HG02678 (cell line): Measurements from ENCODE around the gene KIF16B.

ENCODE experiments used
- ATAC-seq: cut with Tn5 transposase; IDR thresholded peaks from one replicate; pipeline ENCODE4 v1.9.1; 2021; ENCODE audit warnings: mild to moderate bottlenecking, moderate library complexity; ENCODE audit not compliant: unreplicated experiment

KIF16B gene

DNA sequence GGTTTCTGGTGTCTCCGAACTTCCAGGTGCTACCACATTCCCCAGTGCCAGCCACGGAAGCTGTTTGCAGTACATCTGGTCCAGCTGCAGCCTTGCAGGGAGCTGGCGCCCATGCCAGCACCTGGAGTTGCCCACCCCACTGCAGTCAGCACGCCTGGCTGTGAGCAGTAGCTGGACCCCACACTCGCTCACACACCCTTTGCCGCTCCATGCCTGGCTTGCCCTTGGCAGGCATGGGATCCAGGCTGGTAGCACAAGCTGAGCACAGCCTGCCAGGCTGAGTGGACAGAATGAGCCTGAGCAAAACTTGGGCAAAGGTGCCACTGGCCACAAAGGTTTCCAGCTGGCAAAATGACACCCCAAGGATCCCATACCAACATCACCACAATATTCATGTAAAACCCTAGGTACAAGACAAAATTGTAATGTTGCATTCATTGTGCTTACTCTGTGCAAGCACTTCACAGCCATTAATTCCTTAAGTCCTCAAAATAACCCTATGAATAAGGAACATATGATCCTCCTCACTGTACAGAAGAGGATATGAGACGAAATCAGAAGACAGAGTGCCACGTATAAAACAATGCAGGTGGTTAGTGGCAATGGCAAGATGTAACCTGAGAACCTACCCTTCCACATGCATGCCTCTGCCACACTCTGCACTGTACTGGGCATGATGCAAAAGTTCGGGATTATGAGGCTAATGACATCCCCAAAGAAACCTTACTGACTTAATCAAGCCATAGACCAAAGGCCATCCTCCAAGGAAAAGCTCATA lies 18.3 kb downstream of the KIF16B start:
- ATAC-seq = no peak

GRCh38 chr20:16553684-16554083 lies 19.6 kb downstream of the KIF16B start:
- ATAC-seq = no peak

DNA sequence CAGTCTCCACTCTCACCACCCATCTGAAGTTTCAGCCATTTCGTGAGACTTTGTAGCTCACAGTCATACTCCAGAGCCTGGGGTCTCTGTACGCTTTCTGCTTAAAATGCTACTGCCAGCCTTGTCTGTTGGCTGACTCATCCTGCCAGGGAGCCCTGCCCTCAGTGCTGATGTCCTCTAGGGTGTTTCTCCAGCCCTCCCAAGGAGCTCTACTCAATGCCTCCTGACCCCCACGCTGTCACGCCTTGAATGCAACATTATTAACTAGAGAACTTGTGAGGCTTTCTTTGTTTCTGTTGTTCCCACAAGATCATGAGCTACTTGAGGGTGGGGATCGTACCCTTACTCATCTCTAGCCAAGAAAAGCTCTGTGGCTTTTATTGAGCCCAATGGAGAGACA lies 20.1 kb downstream of the KIF16B start:
- ATAC-seq = no peak

DNA sequence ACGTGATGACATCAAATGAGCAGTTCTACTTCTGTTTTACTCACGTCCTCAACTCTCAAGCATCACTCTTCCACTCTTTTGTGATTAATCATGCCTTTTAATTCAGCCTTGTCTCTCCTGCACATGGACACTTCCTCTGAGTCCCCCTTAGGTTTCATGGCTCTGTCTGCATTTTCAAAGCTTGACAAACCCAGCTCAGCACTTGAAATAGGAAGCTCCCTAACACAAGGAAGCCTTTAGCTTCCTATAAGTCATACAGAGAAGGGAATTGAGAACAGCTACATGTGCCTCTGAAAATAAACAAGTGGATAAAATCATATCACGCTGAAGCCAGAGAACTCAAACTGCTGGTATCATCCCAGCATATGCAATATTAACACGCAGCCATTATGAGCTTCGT lies 21.2 kb downstream of the KIF16B start:
- no peak for ATAC-seq

GRCh38 chr20:16551607-16552006 lies 21.6 kb downstream of the KIF16B start:
- no peak for ATAC-seq

GRCh38 chr20:16548068-16548672 lies 25.1 kb downstream of the KIF16B start:
- ATAC-seq = no peak

GRCh38 chr20:16544949-16545348 lies 28.3 kb downstream of the KIF16B start:
- no peak for ATAC-seq

DNA sequence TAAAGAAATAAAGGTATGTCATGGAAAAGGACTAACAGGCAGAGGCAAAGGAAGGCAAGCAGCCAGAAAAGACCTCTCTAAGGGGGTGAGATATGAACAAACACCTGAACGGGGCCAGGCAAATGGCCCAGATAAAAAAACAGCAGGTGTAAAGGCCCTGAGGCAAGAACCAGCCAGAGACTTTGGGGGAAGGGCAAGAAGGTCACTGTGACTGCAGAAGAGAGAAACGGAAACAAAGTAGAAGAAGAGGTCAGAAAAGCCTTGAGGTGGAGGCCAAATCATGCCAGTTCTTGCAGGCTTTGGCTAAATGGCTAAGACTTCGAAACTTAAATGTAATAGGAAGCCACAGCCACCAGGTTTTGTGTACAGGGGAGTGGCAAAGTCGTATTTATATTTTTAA lies 30.8 kb downstream of the KIF16B start:
- ATAC-seq = no peak

GRCh38 chr20:16541878-16542277 lies 31.4 kb downstream of the KIF16B start:
- no peak for ATAC-seq

- ATAC-seq = no peak
Measured at GRCh38 chr20:16541226-16541625, 32.0 kb downstream of the KIF16B start.

- no peak for ATAC-seq
Measured at GRCh38 chr20:16539280-16540021, 33.8 kb downstream of the KIF16B start.

GRCh38 chr20:16538779-16539178 lies 34.5 kb downstream of the KIF16B start:
- ATAC-seq = no peak

DNA sequence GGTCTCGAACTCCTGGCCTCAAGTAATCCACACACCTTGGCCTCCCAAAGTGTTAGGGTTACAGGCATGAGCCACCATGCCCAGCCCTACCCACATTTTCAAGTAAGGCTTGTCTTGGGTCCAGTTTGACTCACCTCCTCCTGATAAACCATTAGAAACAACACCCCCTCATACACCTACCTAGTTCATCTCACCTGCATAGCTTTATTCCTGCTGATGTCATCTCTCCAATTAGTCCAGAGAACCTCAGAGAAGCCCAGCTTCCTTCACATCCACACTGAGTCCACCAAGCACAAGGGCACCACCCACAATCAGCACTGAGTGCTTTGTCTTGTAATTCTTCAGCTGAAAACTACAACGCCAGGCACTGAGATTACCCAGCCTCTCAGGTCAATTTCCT lies 35.3 kb downstream of the KIF16B start:
- ATAC-seq = no peak

- ATAC-seq = no peak
Measured at GRCh38 chr20:16537025-16537665, 36.1 kb downstream of the KIF16B start.

GRCh38 chr20:16535277-16535676 lies 38.0 kb downstream of the KIF16B start:
- no peak for ATAC-seq

DNA sequence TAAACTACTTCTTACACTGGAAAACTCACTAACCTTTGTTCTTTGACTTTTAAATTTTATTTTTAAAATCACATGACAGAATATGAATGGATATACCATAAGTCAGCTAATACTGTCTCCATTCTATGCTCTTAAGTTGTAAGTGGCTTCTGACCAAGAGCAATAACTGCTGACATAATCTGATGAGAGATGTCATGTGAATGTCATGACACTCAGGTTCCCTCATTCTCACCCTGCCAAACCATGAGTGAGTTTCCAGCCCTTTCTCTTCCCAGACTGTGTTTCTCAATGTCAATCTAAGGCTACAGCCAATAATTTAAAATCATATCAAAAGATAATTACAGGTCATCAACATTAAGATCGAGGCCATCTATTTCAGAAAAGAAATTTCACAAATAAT lies 39.7 kb downstream of the KIF16B start:
- no peak for ATAC-seq

GRCh38 chr20:16531485-16531884 lies 41.8 kb downstream of the KIF16B start:
- no peak for ATAC-seq

DNA sequence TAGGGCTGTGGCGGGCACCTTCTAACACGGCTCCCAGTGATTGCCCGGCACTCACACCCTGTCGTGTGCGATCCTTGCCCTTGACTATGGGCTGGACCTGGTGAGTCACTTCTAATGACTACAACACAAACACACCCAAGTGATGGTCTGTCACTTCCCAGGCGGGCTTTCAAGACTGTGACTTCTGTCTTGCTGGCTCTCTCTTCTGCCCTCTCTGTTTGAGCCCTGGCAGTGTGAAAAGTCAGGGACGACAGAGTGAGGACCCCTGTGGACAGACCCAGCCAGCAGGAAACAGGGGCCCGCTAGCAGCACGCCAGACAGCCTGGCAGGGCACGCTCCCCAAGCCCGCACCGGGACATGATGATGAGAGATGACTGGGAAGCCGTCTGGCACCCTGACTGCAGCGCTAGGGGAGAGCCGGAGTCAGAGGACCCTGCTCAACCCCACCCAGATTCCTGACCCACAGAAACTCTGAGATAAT lies 43.0 kb downstream of the KIF16B start:
- ATAC-seq = no peak

- no peak for ATAC-seq
Measured at GRCh38 chr20:16528078-16528477, 45.2 kb downstream of the KIF16B start.

DNA sequence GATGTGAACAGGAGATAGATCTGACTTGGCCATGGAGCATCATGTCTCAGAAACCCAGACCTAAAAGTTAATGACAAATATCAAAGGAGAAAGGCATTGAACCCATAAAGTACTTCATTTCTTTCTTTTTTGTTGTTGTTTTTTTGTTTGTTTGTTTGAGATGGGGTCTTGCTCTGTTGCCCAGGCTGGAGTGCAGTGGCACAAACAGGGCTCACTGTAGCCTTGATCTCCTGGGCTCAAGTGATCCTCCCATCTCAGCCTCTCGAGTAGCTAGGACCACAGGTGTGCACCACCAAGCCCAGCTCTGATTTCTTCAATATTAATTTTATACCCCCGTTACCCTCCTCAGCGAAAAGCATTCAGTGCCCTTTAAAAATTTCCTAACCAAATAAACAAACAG lies 45.8 kb downstream of the KIF16B start:
- ATAC-seq = no peak
